Measurements from ENCODE around the gene SLC6A19.
A peak's percentile ranks its signal among the peaks of the same experiment; 100 is the strongest.
"Not testable (repeated sequence)": the region's sequence is repeated elsewhere in the genome, so short reads cannot be mapped to it uniquely, and the experiment has no call there.

Gene SLC6A19

DNA sequence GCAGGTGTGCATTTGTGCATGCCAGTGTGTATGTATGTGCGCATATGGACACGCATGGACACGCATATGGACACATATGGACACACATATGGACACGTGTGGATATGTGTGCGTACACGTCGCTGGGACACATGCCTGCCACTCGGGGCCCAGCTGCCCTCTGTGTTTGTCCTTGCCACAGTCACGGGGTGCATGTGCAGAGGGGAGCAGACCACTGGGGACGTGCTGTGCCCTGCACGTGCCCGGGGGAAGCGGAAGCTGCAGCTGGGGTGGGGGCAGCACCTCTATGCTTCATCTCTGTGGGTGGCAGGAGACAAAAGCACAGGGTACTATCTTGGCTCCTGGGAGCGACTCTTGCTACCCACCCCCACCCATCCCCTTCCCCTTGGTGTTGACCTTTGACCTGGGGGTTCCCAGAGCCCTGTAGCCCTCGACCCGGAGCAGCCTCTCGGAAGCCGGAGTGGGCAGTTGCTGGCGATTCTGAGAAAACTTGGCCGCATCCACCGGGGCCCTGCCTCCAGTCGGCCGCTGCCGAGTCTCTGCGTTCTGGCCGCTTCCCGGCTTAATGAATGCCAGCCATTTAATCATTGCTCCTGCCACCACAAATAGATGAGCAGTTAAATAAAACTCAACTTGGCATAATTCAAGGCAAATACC is 21.4 kb downstream of the SLC6A19 start:
- ATAC-seq (no peak), DNase-seq (no peak)

DNA sequence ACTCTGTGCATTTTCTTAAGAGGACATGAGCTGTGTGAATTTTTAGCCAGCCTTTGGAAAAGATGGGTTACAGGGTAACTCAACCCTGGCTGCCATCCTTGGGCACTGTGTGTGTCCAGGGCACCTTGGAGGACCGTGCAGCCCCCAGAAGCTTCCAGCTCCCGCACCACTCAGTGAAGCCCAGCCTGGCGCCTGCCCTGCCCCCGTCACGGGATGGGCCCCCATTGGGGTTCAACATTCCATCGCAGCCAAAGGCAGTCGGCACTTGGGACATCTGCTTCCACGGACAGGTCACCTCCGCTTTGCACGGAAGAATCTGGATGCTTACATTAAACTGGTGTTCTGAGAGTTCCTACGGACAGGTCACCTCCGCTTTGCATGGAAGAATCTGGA is 21.9 kb downstream of the SLC6A19 start:
- ATAC-seq (no peak), DNase-seq (no peak)

DNA sequence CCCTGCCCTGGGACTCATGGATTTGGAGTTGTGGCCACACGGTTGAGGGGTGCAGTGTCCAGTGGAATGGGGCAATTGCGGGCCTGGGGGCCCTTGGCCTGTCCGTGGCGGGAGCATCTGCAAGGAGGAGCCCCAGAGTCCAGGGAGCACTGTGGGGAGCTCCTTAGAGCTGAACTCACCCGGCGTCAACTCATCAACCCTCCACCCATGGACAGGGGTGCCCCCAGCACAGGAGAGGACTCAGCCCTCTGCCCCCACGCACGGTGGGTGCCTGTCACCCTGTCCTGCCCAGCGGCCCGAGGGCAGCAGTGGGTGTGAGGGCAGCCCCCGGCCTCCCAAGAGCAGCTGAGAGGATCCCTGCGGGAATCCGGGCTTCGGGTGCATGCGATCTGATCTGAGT is 23.2 kb downstream of the SLC6A19 start:
- no peak for ATAC-seq
- no peak for DNase-seq

DNA sequence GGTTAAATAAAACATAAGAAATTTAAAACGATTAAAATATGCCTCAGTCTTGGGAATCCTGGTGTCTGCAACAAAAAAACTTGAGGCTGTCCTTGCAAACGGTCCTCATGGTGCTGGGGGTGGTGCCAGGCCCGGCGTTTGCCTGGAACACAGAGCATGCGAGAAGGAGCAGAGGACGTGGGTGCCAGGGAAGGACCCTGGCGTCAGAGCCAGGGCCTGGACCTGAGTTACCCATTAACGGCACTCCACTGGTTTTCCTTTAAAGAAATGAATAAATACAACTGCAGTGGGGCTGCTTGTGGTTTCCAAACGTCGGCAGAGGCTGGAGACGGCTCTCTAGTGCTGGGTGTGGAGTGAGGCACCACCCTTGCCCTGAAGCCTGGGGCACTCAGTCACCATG is 23.7 kb downstream of the SLC6A19 start, which contains the start of gene SLC6A18:
Gene SLC6A18 (plus strand): TSS at position 301 of the 400 bp plus-strand sequence. CDS start 97 bp downstream, at position 398.
- no peak for ATAC-seq
- DNase-seq: no peak

DNA sequence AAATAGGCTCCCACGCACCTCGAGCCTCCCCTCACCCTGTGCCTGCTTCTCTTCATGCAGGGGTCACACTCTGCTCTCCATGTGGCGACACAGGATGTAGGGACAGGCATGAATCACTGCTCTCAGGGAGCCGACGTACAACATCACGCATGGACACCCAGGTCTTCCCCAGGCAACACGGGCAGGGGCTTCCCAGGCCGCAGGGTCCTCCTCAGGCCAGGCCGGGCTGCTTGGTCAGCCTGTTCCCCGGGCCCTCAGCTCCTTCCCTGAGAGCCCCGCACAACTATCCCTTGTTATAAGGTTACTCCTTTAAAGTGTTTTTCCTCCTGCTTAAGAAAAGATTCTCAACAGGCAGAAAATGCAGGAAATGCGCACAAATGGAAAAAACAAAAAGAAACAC is 24.8 kb downstream of the SLC6A19 start:
- ATAC-seq (no peak), DNase-seq (no peak)

DNA sequence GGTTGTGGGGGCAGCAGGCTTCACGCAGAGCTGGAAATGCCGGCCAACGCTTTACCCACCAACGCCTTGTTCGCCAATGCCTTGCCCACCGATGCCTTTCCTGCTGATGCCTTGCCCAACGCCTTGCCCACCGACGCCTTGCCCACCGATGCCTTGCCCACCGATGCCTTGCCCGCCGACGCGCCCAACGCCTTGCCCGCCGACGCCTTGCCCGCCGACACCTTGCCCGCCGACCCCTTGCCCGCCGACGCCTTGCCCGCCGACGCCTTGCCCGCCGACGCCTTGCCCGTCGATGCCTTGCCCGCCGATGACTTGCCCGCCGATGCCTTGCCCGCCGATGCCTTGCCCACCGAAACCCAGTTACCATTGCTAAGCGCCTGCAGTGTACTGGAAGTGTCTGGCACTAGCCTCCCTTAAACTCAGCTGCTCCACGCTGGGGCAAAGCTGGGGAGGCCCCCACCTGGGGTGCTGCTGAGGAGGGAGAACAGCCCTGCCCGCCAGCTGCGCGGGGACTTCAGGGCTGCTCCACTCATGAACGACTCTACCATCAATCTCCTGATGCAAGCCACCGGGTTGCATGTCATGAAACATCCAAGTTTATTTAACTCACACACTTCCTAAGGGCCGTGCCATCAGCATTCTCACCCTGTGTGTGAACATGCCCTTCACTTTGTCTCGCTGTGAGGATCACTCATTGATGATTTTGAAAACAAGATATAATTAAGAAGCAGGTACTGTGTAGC is 25.6 kb downstream of the SLC6A19 start:
- DNase-seq (no peak), ATAC-seq (no peak)

DNA sequence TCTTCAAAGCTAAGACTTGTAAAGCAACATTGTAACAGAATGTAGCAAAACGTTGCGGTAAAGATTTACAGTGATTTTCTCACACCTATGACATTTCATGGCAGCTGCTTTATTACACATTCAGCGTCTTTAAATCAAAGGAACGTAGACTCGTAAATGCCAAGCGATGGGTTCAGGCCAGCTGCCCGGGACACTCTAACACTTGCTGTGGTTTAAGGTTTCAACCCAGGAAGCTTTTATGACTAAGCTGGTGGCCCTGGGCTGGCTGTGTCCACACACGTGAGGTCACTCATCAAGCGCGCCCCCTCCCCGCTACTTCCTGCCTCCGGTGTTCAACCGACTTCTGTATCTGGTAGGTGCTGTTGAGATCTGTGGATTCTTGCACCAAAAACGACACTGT is 26.3 kb downstream of the SLC6A19 start:
- ATAC-seq (no peak), DNase-seq (no peak)

DNA sequence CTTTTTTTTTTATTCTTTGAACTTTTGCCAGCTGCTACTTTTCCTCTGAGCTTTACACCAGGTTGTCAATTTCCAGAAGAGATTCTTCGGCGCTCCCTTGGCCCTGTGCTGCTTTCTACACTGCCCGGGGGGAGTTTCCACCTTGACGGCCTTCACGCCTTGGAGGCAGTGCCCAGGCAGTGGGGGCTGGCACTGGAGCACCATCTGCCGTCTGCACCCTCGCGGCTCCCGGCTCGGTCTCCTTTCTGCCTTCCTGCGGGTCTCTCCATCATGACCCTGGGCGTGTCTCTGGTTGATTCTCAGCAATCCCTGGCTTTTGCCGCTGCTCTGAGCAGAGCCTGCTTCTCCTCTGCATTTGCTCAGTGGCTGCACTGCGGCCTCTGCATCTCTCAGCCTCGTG is 26.7 kb downstream of the SLC6A19 start:
- DNase-seq (no peak), ATAC-seq (no peak)

DNA sequence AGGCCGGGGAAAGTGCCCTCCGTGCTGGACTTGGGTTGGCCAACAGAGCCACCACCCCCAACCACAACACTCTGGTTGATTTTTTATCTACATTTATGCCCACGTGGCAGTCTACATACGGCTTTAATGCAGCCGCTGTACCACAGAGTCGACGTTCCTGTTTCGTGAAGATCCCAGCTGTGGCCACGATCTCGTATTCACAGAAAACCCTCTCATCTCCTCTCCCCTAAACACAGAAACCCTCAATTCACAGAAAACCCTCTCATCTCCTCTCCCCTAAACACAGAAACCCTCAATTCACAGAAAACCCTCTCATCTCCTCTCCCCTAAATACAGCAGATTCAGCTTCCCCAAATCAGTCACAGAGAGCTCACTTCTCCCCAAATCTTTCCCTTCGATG is 27.6 kb downstream of the SLC6A19 start:
- DNase-seq, ATAC-seq: not testable (repeated sequence)

DNA sequence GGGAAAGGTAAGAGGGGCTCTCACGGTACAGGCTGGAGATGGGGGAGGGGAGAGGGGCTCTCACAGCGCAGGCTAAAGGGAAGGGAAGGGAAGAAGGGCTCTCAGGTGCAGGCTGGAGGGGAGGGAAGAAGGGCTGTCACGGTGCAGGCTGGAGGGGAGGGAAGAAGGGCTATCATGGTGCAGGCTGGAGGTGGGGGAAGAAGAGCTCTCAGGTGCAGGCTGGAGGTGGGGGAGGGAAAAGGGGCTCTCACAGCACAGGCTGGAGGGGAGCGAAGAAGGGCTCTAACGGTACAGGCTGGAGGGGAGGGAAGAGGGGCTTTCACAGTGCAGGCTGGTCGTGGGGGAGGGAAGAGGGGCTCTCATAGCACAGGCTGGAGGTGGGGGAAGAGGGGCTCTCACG is 28.4 kb downstream of the SLC6A19 start:
- ATAC-seq: no peak

DNA sequence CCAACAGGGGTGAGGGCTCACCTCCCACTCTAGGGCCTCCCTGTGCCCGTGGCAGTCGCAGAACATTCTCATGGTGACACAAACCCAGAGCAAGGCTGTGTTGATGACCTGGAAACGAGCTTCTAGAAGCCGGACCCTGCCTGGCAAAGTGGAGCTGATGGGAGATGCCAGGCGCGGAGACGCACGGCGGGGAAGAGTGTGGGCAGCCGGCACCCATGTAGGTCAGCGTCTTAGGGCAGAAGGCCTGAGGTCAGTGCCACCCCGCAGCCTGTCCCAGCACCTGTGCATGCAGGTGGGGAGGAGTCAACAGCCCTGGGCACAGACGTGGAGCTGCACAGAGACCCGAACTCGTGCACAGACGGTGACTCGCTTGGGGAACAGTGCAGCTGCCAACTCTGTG is 29.2 kb downstream of the SLC6A19 start:
- no peak for ATAC-seq
- DNase-seq: no peak

More for the DNA sequence above, 28.4 kb downstream of the SLC6A19 start:
- DNase-seq: no peak

DNA sequence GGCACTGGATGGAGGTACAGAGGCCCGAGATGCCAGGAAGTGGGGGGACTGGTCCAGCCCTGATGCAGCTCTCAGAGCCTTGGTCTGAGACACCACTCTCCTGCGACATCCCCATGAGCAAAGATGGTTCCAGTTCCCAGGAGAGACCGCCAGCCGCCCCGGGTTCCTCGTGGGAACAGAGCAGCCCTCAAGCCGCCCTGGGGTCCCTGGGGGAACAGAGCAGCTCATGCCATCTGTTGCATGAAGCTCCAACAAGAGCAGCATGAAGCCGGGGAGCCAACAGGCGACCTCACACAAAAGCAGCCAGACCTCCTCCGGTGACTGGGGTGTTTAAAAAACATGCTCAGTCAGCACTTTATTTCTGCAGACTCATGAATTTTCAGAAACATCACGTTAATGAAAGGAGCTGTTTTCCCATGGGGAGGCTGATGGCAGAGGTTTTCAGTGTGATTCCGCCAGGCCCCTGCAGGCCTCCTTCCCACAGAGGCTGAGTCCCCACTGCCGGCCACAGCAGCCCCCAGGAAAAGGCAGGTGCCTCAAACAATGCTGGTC is 30.0 kb downstream of the SLC6A19 start:
- no peak for ATAC-seq
- no peak for DNase-seq

DNA sequence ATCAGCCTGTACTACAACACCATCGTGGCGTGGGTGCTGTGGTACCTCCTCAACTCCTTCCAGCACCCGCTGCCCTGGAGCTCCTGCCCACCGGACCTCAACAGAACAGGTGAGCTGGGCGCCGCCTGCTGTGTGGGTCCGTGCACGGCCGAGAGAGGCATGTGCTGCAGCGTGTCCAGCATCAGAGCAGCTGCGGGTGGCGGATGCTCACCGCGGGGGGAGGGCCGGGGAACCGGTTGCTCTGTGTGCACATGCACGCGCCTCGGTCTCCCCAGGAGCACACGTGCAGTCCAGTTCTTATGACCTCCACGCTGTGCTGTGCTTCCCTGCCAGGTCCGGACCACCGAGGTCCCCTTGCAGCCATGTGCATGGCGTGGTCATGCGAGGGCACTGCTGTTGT is 31.4 kb downstream of the SLC6A19 start:
- DNase-seq: no peak
- ATAC-seq: no peak

DNA sequence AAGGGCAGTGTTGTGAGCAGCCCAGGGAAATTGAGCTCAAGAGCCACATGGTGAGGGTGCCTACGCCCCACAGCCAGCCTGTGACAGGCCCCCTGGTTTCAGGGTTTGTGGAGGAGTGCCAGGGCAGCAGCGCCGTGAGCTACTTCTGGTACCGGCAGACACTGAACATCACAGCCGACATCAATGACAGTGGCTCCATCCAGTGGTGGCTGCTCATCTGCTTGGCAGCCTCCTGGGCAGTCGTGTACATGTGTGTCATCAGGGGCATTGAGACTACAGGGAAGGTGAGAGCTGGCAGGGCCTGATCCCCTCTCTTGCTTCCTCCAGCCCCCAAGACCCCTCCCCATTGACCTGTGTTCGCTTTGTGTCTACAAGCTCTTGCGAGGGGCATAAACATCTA is 34.0 kb downstream of the SLC6A19 start:
- DNase-seq: no peak
- no peak for ATAC-seq

DNA sequence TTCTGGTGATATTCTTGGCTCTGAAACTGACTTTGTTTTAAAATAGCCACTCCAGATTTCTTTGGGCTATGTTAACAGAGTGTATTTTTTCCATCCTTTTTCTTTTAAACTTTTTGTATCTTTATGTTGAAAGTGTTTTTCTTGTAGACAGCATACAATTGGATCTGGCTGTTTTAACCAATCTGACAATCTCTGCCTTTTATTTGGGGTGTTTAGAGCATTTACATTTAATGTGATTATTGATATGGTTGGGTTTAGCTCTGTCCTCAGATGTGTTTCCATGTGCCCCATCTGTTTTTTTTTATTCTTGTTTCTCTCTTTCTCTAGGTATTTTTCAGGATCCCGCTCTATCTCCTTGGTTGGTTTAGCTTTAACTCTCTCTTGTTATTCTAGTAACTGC is 34.4 kb downstream of the SLC6A19 start:
- ATAC-seq: no peak
- no peak for DNase-seq

DNA sequence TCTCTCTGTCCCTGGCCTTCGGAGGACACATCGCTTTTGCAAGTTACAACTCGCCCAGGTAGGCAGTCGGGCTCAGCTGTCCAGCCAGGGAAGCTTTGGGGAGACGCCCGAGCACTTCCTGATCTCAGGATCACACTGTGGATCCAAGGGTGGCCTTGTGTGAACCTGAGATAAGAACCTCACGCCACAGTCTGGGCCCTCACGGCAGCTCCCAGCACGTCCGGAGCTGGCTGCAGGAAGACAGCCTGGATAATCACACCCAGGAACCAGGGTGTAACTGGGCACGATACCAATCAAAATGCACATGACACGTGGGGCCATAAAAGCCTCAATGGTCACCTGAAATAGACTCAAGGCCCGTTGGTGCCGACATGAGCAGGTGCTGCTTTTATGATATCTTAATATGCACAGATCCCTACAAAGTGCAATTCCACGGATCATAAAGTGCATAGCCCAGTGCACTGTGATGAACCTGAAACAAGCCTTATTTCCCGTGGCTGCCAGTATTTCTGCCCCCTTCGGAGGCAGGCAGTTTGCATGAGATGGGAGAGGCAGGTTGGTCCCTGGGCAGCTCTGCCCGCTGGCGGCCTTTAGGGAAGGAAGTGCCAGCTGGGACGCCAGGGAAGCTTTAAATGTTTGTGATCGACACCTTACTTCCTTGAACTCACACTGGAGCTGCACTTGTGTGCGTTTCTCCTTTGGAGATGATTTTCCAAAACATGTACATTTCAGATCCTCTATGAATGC is 38.3 kb downstream of the SLC6A19 start:
- ATAC-seq (no peak), DNase-seq (no peak)

DNA sequence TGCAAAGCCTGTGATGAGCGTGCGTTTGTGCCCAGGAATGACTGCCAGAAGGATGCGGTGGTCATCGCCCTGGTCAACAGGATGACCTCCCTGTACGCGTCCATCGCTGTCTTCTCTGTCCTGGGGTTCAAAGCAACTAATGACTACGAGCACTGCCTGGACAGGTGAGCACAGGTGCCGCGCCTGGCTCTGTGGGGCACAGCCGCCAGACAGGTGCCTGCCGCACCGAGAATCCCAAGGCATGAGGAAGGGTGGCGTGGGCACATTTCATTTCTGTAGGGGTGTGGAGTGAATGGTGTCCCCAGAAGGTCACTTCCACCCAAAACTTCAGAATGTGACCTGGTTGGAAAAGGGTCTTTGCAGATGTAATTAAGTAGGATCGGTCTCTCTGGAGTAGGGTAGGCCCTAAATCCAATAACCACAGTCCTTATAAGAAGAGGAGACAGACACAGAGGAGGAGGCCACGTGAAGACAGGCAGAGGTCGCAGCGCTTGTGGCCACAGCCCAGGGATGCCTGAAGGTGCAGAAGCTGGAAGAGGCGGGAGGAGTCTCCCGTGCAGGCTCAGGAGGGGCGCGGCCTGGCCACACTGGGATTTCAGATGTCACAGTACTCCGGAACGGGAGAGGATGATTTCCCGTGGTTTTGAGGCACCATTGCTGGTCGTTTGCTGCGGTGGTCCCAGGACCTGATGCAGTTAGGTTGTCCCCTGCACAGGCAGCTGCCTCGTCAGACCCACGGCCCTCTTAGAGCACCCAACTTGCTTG is 39.3 kb downstream of the SLC6A19 start:
- DNase-seq (no peak), ATAC-seq (no peak)

DNA sequence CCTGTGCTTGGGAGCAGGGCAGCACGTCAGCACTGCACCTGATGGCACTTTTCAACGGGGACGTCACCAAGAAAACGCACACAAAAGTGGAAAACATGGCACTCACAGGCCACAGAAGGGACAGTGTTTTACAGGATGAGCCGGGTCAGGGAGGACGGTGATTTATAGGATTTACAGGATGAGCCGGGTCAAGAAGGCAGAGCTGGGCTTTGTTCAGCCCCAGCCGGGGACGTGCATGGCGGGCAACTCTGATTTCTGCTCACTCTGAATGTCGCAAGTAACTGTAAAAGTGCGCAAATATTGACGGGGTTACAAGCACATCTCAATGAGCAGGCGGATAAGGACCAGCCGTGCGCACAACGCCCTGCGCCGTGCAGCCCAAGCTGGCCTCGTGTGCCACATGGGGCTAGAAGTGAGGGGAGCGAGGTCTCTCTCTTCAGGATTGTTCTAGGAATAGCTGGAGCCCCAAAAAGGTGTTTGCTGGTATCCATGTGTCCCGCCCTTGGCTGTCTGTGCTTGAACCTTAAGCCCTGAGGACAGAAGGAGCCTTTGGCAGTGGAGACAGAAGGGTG is 40.2 kb downstream of the SLC6A19 start:
- ATAC-seq (no peak), DNase-seq (no peak)

DNA sequence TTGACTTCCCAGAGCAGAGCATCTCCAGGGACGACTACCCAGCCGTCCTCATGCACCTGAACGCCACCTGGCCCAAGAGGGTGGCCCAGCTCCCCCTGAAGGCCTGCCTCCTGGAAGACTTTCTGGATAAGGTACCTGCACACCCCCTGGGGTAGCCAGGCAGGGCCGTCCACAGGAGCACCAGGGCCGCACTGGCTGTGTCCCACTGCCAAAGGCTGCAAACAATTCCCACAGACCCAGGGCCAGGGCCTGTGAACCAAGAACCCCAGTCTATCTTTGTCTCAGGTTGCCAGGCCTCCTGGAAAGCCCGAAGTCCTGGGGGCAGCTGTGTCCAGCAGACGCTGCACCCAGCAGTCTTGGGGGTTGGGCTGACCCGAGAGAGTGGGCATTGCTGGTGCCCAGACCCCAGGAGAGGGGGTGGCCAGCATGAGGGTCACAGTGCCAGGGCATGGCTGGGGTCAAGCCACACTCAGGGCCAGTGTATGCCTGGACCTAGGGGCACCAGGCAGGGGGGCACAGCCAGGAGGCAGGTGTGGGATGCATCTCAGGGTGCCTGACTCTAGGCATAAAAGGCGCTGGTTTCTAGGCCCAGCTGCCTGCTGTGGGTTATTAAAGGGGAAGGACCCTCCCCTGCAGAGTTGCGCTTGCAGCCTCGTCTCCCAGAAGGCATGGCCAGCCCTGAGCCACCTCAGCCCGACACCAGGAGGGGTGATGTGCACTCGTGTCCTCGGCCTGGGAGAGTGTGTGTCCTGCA is 41.5 kb downstream of the SLC6A19 start:
- no peak for DNase-seq
- ATAC-seq: peak; percentile 8

DNA sequence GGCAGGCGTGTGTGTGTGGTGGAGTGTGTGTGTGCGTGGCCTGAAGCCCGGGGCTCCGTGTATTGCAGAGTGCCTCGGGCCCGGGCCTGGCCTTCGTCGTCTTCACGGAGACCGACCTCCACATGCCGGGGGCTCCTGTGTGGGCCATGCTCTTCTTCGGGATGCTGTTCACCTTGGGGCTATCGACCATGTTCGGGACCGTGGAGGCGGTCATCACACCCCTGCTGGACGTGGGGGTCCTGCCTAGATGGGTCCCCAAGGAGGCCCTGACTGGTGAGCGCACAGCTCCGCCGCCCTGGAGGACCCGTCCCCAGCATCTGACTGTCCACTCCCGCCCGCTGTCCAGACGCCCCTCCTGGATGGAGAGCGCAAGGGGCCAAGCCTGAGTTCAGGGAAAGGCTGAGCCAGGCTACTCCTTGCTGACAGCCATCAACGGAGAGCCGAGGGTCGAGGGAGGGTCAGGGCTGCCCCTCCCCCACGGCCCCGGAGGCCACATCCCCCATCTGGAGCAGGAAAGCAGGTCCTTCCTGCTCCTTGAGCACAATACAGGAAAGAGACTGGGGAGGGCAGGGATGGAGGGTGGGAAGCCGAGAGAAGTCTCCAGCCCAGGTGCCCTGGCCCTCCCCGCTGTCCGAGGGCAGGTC is 42.2 kb downstream of the SLC6A19 start:
- DNase-seq (no peak), ATAC-seq (no peak)

DNA sequence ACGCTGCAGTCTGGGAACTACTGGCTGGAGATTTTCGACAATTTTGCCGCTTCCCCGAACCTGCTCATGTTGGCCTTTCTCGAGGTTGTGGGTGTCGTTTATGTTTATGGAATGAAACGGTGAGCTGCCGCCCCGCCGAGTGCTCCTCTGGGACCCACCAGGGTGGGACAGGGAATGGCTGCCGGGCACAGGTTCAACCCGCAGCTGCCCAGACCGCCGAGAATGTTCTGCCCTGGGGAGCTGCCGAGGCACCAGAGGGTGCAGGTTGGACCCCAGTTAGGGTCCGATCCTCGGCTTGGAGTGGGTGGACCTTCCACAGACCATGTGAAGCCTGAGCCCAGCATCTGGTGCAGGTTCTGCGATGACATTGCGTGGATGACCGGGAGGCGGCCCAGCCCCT is 42.9 kb downstream of the SLC6A19 start:
- DNase-seq (no peak), ATAC-seq (no peak)

Data from stimulated activated naive CD8-positive, alpha-beta T cell treated with anti-CD3 and anti-CD28 coated beads, Interleukin-15, Interleukin-2, amounts not matched to agents 100 U/mL and 50 U/mL, for 24 hours (primary cell).